WTC11 (cell line): ENCODE measurements around the gene KNOP1. TPM values are rescaled to one million over a fixed set of nuclear protein-coding genes. Genes with fewer than 3 reads are reported as not detected.

Source experiments
- ATAC-seq: fragments of 200-7000 bp; cut with Tn5 transposase; 2 replicates; pipeline ENCODE4 v1.10.0; 2021; ENCODE audit warnings: mild to moderate bottlenecking, moderate library complexity
- CTCF ChIA-PET: fragments of 300-600 bp; sonication (Branson Sonifier 250); formaldehyde crosslinking; loops from one replicate; lab custom pipeline; 2021; ENCODE audit warnings: antibody characterized with exemption; lab: Charles Lee
- POLR2A ChIA-PET: fragments of 350-600 bp; sonication (Branson Sonifier 250); formaldehyde crosslinking; loops from one replicate; lab custom pipeline; 2021; ENCODE audit warnings: antibody characterized with exemption; lab: Charles Lee
- DNase-seq: peaks from one replicate; pipeline ENCODE4 v3.0.0; 2021; ENCODE audit warnings: low spot score
- H3K27ac Mint-ChIP-seq: 2 replicates; pipeline ENCODE4 v1.8.0; 2021; ENCODE audit warnings: mixed read lengths
- H3K27me3 Mint-ChIP-seq: 2 replicates; pipeline ENCODE4 v1.8.0; 2021; ENCODE audit warnings: low read depth, mild to moderate bottlenecking, moderate library complexity, mixed read lengths
- H3K36me3 Mint-ChIP-seq: 2 replicates; pipeline ENCODE4 v1.8.0; 2021; ENCODE audit warnings: mixed read lengths
- H3K4me1 Mint-ChIP-seq: 2 replicates; pipeline ENCODE4 v1.8.0; 2022; ENCODE audit warnings: mixed read lengths
- H3K4me3 Mint-ChIP-seq: 2 replicates; pipeline ENCODE4 v1.8.0; 2021; ENCODE audit warnings: mild to moderate bottlenecking, moderate library complexity, mixed read lengths
- H3K9me3 Mint-ChIP-seq: 2 replicates; pipeline ENCODE4 v1.8.0; 2021; ENCODE audit warnings: mixed read lengths
- ATF3 ChIP-seq: sonication (generic); formaldehyde crosslinking; conservative IDR thresholded peaks from 2 replicates; pipeline ENCODE4 v1.8.1; 2022; ENCODE audit warnings: mild to moderate bottlenecking, missing genetic modification reagents
- ATF6 ChIP-seq: sonication (generic); formaldehyde crosslinking; IDR thresholded peaks from 2 replicates; pipeline ENCODE4 v1.8.1; 2023; ENCODE audit warnings: mild to moderate bottlenecking, missing genetic modification reagents
- CREM ChIP-seq: sonication (generic); formaldehyde crosslinking; IDR thresholded peaks from 2 replicates; pipeline ENCODE4 v1.8.1; 2022; ENCODE audit warnings: mild to moderate bottlenecking, missing genetic modification reagents, moderate library complexity
- EMX1 ChIP-seq: fragments of 250-450 bp; sonication (Bioruptor Pico); IDR thresholded peaks from 2 replicates; pipeline ENCODE4 v1.8.0; 2021; ENCODE audit warnings: mild to moderate bottlenecking
- HMGXB4 ChIP-seq: sonication (generic); formaldehyde crosslinking; IDR thresholded peaks from 2 replicates; pipeline ENCODE4 v1.8.1; 2023; ENCODE audit warnings: mild to moderate bottlenecking, moderate library complexity, missing genetic modification reagents
- MLX ChIP-seq: sonication (generic); formaldehyde crosslinking; IDR thresholded peaks from 2 replicates; pipeline ENCODE4 v1.8.1; 2023; ENCODE audit warnings: mild to moderate bottlenecking, missing genetic modification reagents, moderate library complexity
- RORB ChIP-seq: fragments of 250-450 bp; sonication (Bioruptor Pico); IDR thresholded peaks from 2 replicates; pipeline ENCODE4 v1.9.0; 2021; ENCODE audit warnings: mild to moderate bottlenecking
- SP1 ChIP-seq: sonication (generic); formaldehyde crosslinking; conservative IDR thresholded peaks from 2 replicates; pipeline ENCODE4 v1.8.1; 2022; ENCODE audit warnings: missing genetic modification reagents
- ZNF671 ChIP-seq: fragments of 250-450 bp; sonication (Bioruptor Pico); IDR thresholded peaks from 2 replicates; pipeline ENCODE4 v1.8.0; 2021; ENCODE audit warnings: mild to moderate bottlenecking
- total RNA-seq: library from RNA; stranded (reverse); gene quantifications from 3 replicates; pipeline ENCODE4 v1.2.3, GENCODE V29; 2021
- TF ChIP-seq, protein P1 (sequence below): fragments of 250-450 bp; sonication (Bioruptor Pico); IDR thresholded peaks from 2 replicates; pipeline ENCODE4 v1.9.0; 2021; ENCODE audit warnings: mild to moderate bottlenecking
- TF ChIP-seq, protein P2 (sequence below): sonication (generic); formaldehyde crosslinking; IDR thresholded peaks from 2 replicates; pipeline ENCODE4 v1.8.0; 2022; ENCODE audit warnings: missing genetic modification reagents
- TF ChIP-seq, protein P3 (sequence below): fragments of 250-450 bp; sonication (Bioruptor Pico); conservative IDR thresholded peaks from 2 replicates; pipeline ENCODE4 v1.9.0; 2021; ENCODE audit warnings: mild to moderate bottlenecking
- TF ChIP-seq, protein P4 (sequence below): fragments of 200-600 bp; IDR thresholded peaks from 2 replicates; pipeline ENCODE4 v1.8.0; 2022; ENCODE audit warnings: antibody characterized with exemption

KNOP1 gene
- total RNA-seq, 1 experiment from 2014 or later, result 102 TPM

- DNase-seq (no peak), ATAC-seq (no peak)
- peaks cover 6% of the 10 kb centered on the region for H3K9me3 Mint-ChIP-seq
- CTCF ChIA-PET, result no interaction called here
- no peak overlapping the region for H3K4me3 Mint-ChIP-seq
- H3K27ac Mint-ChIP-seq, result no peak overlapping the region
- peaks cover 18% of the 10 kb centered on the region for H3K36me3 Mint-ChIP-seq
- POLR2A ChIA-PET, result no interaction called here
- TF ChIP-seq RORB (CRISPR knock-in tag) (no peak), MLX (CRISPR knock-in tag) (no peak), EMX1 (CRISPR knock-in tag) (no peak), CREM (no peak), ATF3 (CRISPR knock-in tag) (no peak), SP1 (CRISPR knock-in tag) (no peak), ZNF671 (CRISPR knock-in tag) (no peak), ATF6 (CRISPR knock-in tag) (no peak), HMGXB4 (CRISPR knock-in tag) (no peak)
- TF ChIP-seq, protein P1, sequence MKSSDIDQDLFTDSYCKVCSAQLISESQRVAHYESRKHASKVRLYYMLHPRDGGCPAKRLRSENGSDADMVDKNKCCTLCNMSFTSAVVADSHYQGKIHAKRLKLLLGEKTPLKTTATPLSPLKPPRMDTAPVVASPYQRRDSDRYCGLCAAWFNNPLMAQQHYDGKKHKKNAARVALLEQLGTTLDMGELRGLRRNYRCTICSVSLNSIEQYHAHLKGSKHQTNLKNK (CRISPR knock-in tag), result no peak
- TF ChIP-seq, protein P2, sequence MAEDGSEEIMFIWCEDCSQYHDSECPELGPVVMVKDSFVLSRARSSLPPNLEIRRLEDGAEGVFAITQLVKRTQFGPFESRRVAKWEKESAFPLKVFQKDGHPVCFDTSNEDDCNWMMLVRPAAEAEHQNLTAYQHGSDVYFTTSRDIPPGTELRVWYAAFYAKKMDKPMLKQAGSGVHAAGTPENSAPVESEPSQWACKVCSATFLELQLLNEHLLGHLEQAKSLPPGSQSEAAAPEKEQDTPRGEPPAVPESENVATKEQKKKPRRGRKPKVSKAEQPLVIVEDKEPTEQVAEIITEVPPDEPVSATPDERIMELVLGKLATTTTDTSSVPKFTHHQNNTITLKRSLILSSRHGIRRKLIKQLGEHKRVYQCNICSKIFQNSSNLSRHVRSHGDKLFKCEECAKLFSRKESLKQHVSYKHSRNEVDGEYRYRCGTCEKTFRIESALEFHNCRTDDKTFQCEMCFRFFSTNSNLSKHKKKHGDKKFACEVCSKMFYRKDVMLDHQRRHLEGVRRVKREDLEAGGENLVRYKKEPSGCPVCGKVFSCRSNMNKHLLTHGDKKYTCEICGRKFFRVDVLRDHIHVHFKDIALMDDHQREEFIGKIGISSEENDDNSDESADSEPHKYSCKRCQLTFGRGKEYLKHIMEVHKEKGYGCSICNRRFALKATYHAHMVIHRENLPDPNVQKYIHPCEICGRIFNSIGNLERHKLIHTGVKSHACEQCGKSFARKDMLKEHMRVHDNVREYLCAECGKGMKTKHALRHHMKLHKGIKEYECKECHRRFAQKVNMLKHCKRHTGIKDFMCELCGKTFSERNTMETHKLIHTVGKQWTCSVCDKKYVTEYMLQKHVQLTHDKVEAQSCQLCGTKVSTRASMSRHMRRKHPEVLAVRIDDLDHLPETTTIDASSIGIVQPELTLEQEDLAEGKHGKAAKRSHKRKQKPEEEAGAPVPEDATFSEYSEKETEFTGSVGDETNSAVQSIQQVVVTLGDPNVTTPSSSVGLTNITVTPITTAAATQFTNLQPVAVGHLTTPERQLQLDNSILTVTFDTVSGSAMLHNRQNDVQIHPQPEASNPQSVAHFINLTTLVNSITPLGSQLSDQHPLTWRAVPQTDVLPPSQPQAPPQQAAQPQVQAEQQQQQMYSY (CRISPR knock-in tag), result no peak
- TF ChIP-seq, protein P3, sequence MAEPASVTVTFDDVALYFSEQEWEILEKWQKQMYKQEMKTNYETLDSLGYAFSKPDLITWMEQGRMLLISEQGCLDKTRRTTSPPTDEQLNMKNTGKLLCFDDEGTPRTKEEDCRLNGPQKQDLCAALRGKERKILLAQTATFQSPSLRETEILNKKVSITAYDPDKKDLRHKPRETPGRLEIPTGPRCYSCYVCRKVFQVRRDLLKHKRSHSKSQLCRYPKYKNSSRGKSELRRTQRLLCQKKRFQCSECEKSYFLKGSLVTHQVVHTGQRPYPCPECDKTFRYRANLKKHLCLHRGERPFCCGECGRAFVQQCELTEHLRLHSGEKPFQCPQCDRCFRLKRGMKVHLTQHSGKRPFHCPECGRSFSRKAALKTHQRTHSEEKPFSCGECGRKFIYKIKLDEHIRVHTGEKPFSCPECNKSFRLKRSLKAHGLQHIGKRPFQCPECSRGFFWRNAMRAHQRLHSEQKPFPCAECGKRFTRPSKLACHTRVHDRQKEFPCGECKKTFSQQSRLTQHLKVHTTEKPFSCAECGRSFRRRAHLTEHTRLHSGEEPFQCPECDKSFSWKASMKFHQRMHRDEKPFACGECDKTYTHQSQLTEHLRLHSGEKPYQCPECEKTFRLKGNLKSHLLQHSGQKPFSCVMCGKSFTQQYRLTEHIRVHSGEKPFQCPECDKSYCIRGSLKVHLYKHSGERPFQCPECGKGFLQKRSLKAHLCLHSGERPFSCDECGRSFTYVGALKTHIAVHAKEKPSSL, result no peak
- TF ChIP-seq, protein P4, sequence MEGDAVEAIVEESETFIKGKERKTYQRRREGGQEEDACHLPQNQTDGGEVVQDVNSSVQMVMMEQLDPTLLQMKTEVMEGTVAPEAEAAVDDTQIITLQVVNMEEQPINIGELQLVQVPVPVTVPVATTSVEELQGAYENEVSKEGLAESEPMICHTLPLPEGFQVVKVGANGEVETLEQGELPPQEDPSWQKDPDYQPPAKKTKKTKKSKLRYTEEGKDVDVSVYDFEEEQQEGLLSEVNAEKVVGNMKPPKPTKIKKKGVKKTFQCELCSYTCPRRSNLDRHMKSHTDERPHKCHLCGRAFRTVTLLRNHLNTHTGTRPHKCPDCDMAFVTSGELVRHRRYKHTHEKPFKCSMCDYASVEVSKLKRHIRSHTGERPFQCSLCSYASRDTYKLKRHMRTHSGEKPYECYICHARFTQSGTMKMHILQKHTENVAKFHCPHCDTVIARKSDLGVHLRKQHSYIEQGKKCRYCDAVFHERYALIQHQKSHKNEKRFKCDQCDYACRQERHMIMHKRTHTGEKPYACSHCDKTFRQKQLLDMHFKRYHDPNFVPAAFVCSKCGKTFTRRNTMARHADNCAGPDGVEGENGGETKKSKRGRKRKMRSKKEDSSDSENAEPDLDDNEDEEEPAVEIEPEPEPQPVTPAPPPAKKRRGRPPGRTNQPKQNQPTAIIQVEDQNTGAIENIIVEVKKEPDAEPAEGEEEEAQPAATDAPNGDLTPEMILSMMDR, result no peak
- TF ChIP-seq, all 79 proteins: peak for 0
- no peaks in the 10 kb centered on the region for H3K27me3 Mint-ChIP-seq
- H3K4me1 Mint-ChIP-seq, result no peaks in the 10 kb centered on the region
These were observed 39.2 kb downstream of the KNOP1 start for GRCh38 chr16:19678804-19679203.
